Hematopoietic multipotent progenitor cell treated with erythropoietin and hydrocortisone succinate and interleukin-3 and kit ligand, for 6 days (in vitro differentiated cells): ENCODE results near the gene LRBA.
A peak's percentile ranks its signal among the peaks of the same experiment; 100 is the strongest.

Source experiments
- DNase-seq: peaks from one replicate; pipeline ENCODE4 v3.0.0-alpha.2; 2015

The LRBA gene

GRCh38 chr4:150256225-150256620 lies 758.9 kb downstream of the LRBA start:
- no peak for DNase-seq

- no peak for DNase-seq
Measured at GRCh38 chr4:150255610-150256224, 759.4 kb downstream of the LRBA start.

GRCh38 chr4:150253965-150254630 lies 761.0 kb downstream of the LRBA start:
- DNase-seq = peak; percentile 23

- no peak for DNase-seq
Measured at GRCh38 chr4:150253416-150253815, 761.7 kb downstream of the LRBA start.

GRCh38 chr4:150252741-150253140 lies 762.3 kb downstream of the LRBA start:
- no peak for DNase-seq

- DNase-seq = no peak
Measured at GRCh38 chr4:150252306-150252705, 762.8 kb downstream of the LRBA start.

GRCh38 chr4:150251752-150252190 lies 763.3 kb downstream of the LRBA start:
- DNase-seq = no peak

- DNase-seq = no peak
Measured at GRCh38 chr4:150250998-150251651, 764.0 kb downstream of the LRBA start.

- no peak for DNase-seq
Measured at GRCh38 chr4:150250293-150250997, 764.6 kb downstream of the LRBA start.

GRCh38 chr4:150248181-150248580 lies 766.9 kb downstream of the LRBA start:
- no peak for DNase-seq

- no peak for DNase-seq
Measured at GRCh38 chr4:150247184-150247583, 767.9 kb downstream of the LRBA start.

- no peak for DNase-seq
Measured at GRCh38 chr4:150244600-150244999, 770.5 kb downstream of the LRBA start.

GRCh38 chr4:150243932-150244331 lies 771.2 kb downstream of the LRBA start:
- no peak for DNase-seq

- peak; percentile 50 for DNase-seq
Measured at GRCh38 chr4:150242820-150243458, 772.1 kb downstream of the LRBA start.

GRCh38 chr4:150240011-150240410 lies 775.1 kb downstream of the LRBA start:
- no peak for DNase-seq

GRCh38 chr4:150238591-150238990 lies 776.5 kb downstream of the LRBA start:
- DNase-seq = no peak

- DNase-seq = no peak
Measured at GRCh38 chr4:150237110-150237872, 777.8 kb downstream of the LRBA start.

- no peak for DNase-seq
Measured at GRCh38 chr4:150236626-150237025, 778.5 kb downstream of the LRBA start.

- DNase-seq = no peak
Measured at GRCh38 chr4:150235808-150236271, 779.2 kb downstream of the LRBA start.

- no peak for DNase-seq
Measured at GRCh38 chr4:150235317-150235716, 779.8 kb downstream of the LRBA start.

- DNase-seq = no peak
Measured at GRCh38 chr4:150234246-150234645, 780.8 kb downstream of the LRBA start.

- DNase-seq = no peak
Measured at GRCh38 chr4:150232029-150232428, 783.1 kb downstream of the LRBA start.
